HepG2 (cell line): ENCODE data around the gene SCGB1C2. TPM values are rescaled to one million over a fixed set of nuclear protein-coding genes. Genes with fewer than 3 reads are reported as not detected.

Experiments used
- ATAC-seq: fragments of 200-7000 bp; cut with Tn5 transposase; 3 replicates; pipeline ENCODE4 v1.9.1; 2020; ENCODE audit warnings: mild to moderate bottlenecking, moderate library complexity
- BruUV-seq: library from RNA; stranded (reverse); fragments of 400-500 nt; replicated peaks from 2 replicates; lab custom pipeline; 2021; lab: Mats Ljungman, UMichigan
- CTCF ChIA-PET: fragments of 300-600 bp; formaldehyde crosslinking; extraction: SDS; loops from one replicate; lab custom pipeline; 2021; ENCODE audit warnings: low total read pairs, inconsistent platforms, low intra/inter-chr PET ratio; lab: Yijun Ruan, JAX
- POLR2A ChIA-PET: fragments of 350-600 bp; sonication (Branson Sonifier 250); formaldehyde crosslinking; loops from one replicate; lab custom pipeline; 2020; ENCODE audit warnings: antibody characterized with exemption, inconsistent platforms; lab: Yijun Ruan, JAX
- DNase-seq: peaks from one replicate; pipeline ENCODE4 v3.0.0-alpha.2; 2015; ENCODE audit warnings: low spot score
- FAIRE-seq: peaks from 3 replicates; lab custom pipeline; 2011; peaks lifted over from hg19 to GRCh38; lab: Jason Lieb, UNC
- H2AFZ ChIP-seq: one replicate; pipeline ENCODE4 v1.6.1; 2011; ENCODE audit warnings: low read length, inconsistent platforms
- H3K27ac ChIP-seq: fragments of 300-600 bp; 3 replicates; pipeline ENCODE4 v1.8.0; 2011; ENCODE audit warnings: mixed run types, mild to moderate bottlenecking, mixed read lengths, low read length, inconsistent platforms; ENCODE audit not compliant: insufficient read depth; ENCODE audit errors: extremely low read length
- H3K27me3 ChIP-seq, 2 experiments: fragments of 200-600 bp in 1 of 2; 2 replicates in 1 of 2; 3 replicates in 1 of 2; pipeline versions ENCODE4 v1.6.0 to v1.8.0; 2011; ENCODE audit warnings: low read length in 2 of 2, mild to moderate bottlenecking in 2 of 2, moderate library complexity in 2 of 2, inconsistent platforms in 1 of 2; ENCODE audit not compliant: insufficient read depth in 2 of 2, control insufficient read depth in 1 of 2
- H3K36me3 ChIP-seq, 2 experiments: fragments of 200-600 bp in 1 of 2; replicated peaks in 1 of 2; 2 replicates in 1 of 2; 3 replicates in 1 of 2; pipeline versions ENCODE4 v1.5.1 to v1.8.0; 2011; ENCODE audit warnings: low read length in 2 of 2, inconsistent platforms in 1 of 2; ENCODE audit not compliant: insufficient read depth in 2 of 2, control insufficient read depth in 1 of 2
- H3K4me1 ChIP-seq: 2 replicates; pipeline ENCODE4 v1.5.1; 2012; ENCODE audit warnings: low read length, inconsistent platforms; ENCODE audit not compliant: insufficient read depth
- H3K4me2 ChIP-seq: 2 replicates; pipeline ENCODE4 v1.6.0; 2011; ENCODE audit warnings: low read depth, low read length, inconsistent platforms
- H3K4me3 ChIP-seq, 3 experiments: fragments of 200-600 bp in 1 of 3; sonication (generic), shearing (Covaris generic) in 1 of 3; replicated peaks in 1 of 3; 2 replicates each; pipeline ENCODE4 v1.5.1; 2011 to 2016; ENCODE audit warnings: low read length in 3 of 3, inconsistent platforms in 2 of 3, low read depth in 2 of 3, mild to moderate bottlenecking in 2 of 3, control low read depth in 1 of 3, mixed read lengths in 1 of 3; ENCODE audit not compliant: insufficient read depth in 1 of 3
- H3K79me2 ChIP-seq: one replicate; pipeline ENCODE4 v1.6.1; 2011; ENCODE audit warnings: low read length, inconsistent platforms; ENCODE audit not compliant: insufficient read depth
- H3K9ac ChIP-seq: 2 replicates; pipeline ENCODE4 v1.6.0; 2011; ENCODE audit warnings: mild to moderate bottlenecking, low read depth, low read length, inconsistent platforms; ENCODE audit not compliant: insufficient read depth
- H3K9me3 ChIP-seq: 2 replicates; pipeline ENCODE4 v1.5.1; 2012; ENCODE audit warnings: mild to moderate bottlenecking, low read length
- H4K20me1 ChIP-seq: 2 replicates; pipeline ENCODE4 v1.6.0; 2011; ENCODE audit warnings: inconsistent platforms, mild to moderate bottlenecking, low read length, moderate library complexity; ENCODE audit not compliant: insufficient read depth
- CEBPZ ChIP-seq: IDR thresholded peaks from 2 replicates; pipeline ENCODE4 v1.6.1; 2012; ENCODE audit warnings: low read length, improper control_type of control experiment
- FOXK1 ChIP-seq: sonication (generic); formaldehyde crosslinking; IDR thresholded peaks from 2 replicates; pipeline ENCODE4 v1.4.0; 2020; ENCODE audit warnings: low read depth, missing genetic modification reagents, borderline replicate concordance
- FOXP4 ChIP-seq: sonication (generic); formaldehyde crosslinking; IDR thresholded peaks from 2 replicates; pipeline ENCODE4 v1.4.0; 2020; ENCODE audit warnings: missing genetic modification reagents
- GMEB2 ChIP-seq: IDR thresholded peaks from 2 replicates; pipeline ENCODE4 v1.6.1; 2016; ENCODE audit warnings: missing biosample characterization, missing genetic modification reagents, low read depth
- HMG20A ChIP-seq: IDR thresholded peaks from 2 replicates; pipeline ENCODE4 v1.6.1; 2016; ENCODE audit warnings: borderline replicate concordance
- MED13 ChIP-seq: sonication (generic); formaldehyde crosslinking; IDR thresholded peaks from 2 replicates; pipeline ENCODE4 v1.5.0; 2020; ENCODE audit warnings: missing genetic modification reagents
- THAP7 ChIP-seq: sonication (generic); formaldehyde crosslinking; IDR thresholded peaks from 2 replicates; pipeline ENCODE4 v1.8.1; 2023; ENCODE audit warnings: mild to moderate bottlenecking, missing genetic modification reagents
- ZMYM4 ChIP-seq: sonication (generic); formaldehyde crosslinking; IDR thresholded peaks from 2 replicates; pipeline ENCODE4 v1.8.1; 2023; ENCODE audit warnings: mild to moderate bottlenecking, missing genetic modification reagents
- ZNF24 ChIP-seq: fragments of 450-650 bp; IDR thresholded peaks from 2 replicates; pipeline ENCODE4 v1.6.1; 2017; ENCODE audit warnings: antibody characterized with exemption, mild to moderate bottlenecking
- ZNF512 ChIP-seq: sonication (generic); formaldehyde crosslinking; IDR thresholded peaks from 2 replicates; pipeline ENCODE4 v1.4.0; 2020; ENCODE audit warnings: mild to moderate bottlenecking, missing genetic modification reagents
- ZNF552 ChIP-seq: sonication (generic); formaldehyde crosslinking; IDR thresholded peaks from 2 replicates; pipeline ENCODE4 v1.9.0; 2022; ENCODE audit warnings: missing genetic modification reagents, mild to moderate bottlenecking, borderline replicate concordance
- ZNF703 ChIP-seq: sonication (generic); formaldehyde crosslinking; IDR thresholded peaks from 2 replicates; pipeline ENCODE4 v1.5.1; 2020; ENCODE audit warnings: missing genetic modification reagents, mild to moderate bottlenecking, moderate library complexity, borderline replicate concordance
- WGBS: methylation state at CpG from one replicate; pipeline ENCODE4 v1.1.6; 2017; ENCODE audit warnings: low lambda C conversion rate; 5-methylcytosine and 5-hydroxymethylcytosine counted together
- in situ Hi-C: cut with HindIII; loops from 2 replicates; pipeline ENCODE4 v1.10.0; 2017; ENCODE audit warnings: low pct_unique_long_range_greater_than_20kb; ENCODE audit not compliant: extremely low pct_ligation_motif_present
- intact Hi-C: fragments of 100-400 bp; cut with micrococcal nuclease; formaldehyde crosslinking; loops from one replicate; pipeline ENCODE4 v1.10.0; 2022; ENCODE audit not compliant: unreplicated experiment
- polyA plus RNA-seq, 8 experiments: library from polyadenylated mRNA; depleted of rRNA in 3 of 8; stranded (reverse) in 7 of 8; unstranded in 1 of 8; fragments of >200 nt; fragmentation: Illumina TruSeq in 4 of 8; extraction: Trizol in 4 of 8; gene quantifications; 2 replicates each; pipeline versions ENCODE4 v1.2.1 to v1.2.3, GENCODE V29; 2011 to 2016; ENCODE audit warnings: low read depth in 4 of 8, missing spikeins in 1 of 8, mixed read lengths in 1 of 8; ENCODE audit not compliant: insufficient read depth in 1 of 8
- total RNA-seq, 5 experiments: library from RNA; depleted of rRNA; stranded (reverse); fragments of >200 nt; fragmentation: Illumina TruSeq; extraction: Trizol; gene quantifications; 2 replicates each; pipeline ENCODE4 v1.2.3, GENCODE V29; 2016; ENCODE audit warnings: low read depth in 1 of 5

The SCGB1C2 gene
- total and polyA plus RNA-seq, 2 of the 13 experiments (the other 11 are each of a cell fraction or from before 2014, with no cell fraction given): not detected

GRCh38 chr17:157901-158300 lies 20.5 kb downstream of the SCGB1C2 start:
- no peaks in the 10 kb centered on the region for H3K9me3 ChIP-seq
- no peak overlapping the region for H2AFZ ChIP-seq
- ChIA-PET POLR2A (no interaction called here), CTCF (no interaction called here)
- H3K36me3 ChIP-seq: no peaks in the 10 kb centered on the region
- peaks cover 1% of the 10 kb centered on the region; the same call in 1 of the 2 replicates for H3K4me1 ChIP-seq
- no peaks in the 10 kb centered on the region for H4K20me1 ChIP-seq
- H3K27ac ChIP-seq: no peak overlapping the region
- peaks cover 6 to 39% of the 10 kb centered on the region in 2 experiments for H3K27me3 ChIP-seq
- no peak overlapping the region for H3K4me3 ChIP-seq
- no TSS peak for BruUV-seq
- in situ Hi-C loops: no loop called here
- 2% methylated on average over 4 of the region's 4 CpGs for WGBS
- no peak overlapping the region for H3K4me2 ChIP-seq
- H3K79me2 ChIP-seq: no peaks in the 10 kb centered on the region
- intact Hi-C loops: no loop called here
- TF ChIP-seq ZNF512 (CRISPR knock-in tag): no peak
- TF ChIP-seq HMG20A (CRISPR knock-in tag): no peak
- no peak for TF ChIP-seq THAP7 (CRISPR knock-in tag)
- TF ChIP-seq FOXK1 (CRISPR knock-in tag): no peak
- TF ChIP-seq GMEB2 (CRISPR knock-in tag): no peak
- no peak for TF ChIP-seq MED13 (CRISPR knock-in tag)
- TF ChIP-seq ZNF24: no peak
- TF ChIP-seq CEBPZ: no peak
- no peak for TF ChIP-seq ZNF703
- no peak for TF ChIP-seq ZMYM4
- TF ChIP-seq ZNF552 (CRISPR knock-in tag): no peak
- no peak for TF ChIP-seq FOXP4 (CRISPR knock-in tag)
- ATAC-seq (no peak), FAIRE-seq (no peak), DNase-seq (no peak)
- H3K9ac ChIP-seq: no peak overlapping the region
